Measurements from ENCODE around the gene ERCC5. TPM values are rescaled to one million over a fixed set of nuclear protein-coding genes. Genes with fewer than 3 reads are reported as not detected.

The ERCC5 gene
- total and polyA plus RNA-seq, 9 of the 15 experiments (the other 6 are each of a cell fraction or from before 2014, with no cell fraction given) = 7.4 to 43.1 (median 33.9) TPM

DNA sequence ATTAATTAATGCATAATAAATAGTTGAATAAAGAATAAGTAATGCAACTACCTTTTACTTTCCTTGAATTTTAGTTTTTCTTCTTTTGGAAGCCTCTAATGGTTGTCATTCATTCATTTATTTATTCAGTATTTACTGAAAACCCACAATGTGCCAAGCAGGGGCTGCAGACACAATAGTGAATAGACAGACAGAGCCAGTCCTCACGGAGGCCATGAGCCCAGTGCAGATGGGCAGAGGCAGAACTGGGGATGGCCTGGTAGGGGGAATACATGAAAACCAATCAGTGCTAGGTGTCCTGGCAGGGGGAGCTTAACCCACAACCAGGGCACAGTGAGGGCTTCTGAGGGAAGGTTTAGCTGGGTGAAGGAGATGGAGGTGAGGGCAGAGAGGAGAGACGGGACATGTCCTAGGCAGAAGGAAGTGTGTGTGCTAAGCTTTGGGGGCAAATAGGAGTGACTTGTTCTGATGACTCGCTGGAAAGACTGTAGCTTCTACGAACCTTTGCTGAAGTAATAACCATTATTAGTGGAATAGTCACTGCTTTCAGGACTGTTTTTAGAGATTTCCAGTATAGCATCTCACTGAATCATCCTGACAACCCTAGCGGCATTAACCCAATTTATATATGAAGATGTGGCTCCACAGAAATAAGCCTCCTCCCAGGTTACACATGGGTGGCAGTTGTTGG lies 55.9 kb downstream of the ERCC5 start:
- Histone ChIP-seq H3K27me3 (ENCODE audit: control insufficient read depth in 2 of 2, insufficient read depth in 2 of 2, low read length in 2 of 2) (no peaks in the 10 kb centered on the region), H3K27ac (ENCODE audit: extremely low read depth, low read depth, low read length) (no peak overlapping the region), H3K9me1 (ENCODE audit: control insufficient read depth, insufficient read depth, low read length) (no peaks in the 10 kb centered on the region), H3K36me3 (ENCODE audit: control insufficient read depth, insufficient read depth, low read length) (no peaks in the 10 kb centered on the region), H3K9me3 (replicated peaks; ENCODE audit: control insufficient read depth, insufficient read depth, low read depth, low read length) (no peaks in the 10 kb centered on the region), H3K79me2 (ENCODE audit: control insufficient read depth, insufficient read depth, low read length) (no peaks in the 10 kb centered on the region), H2AFZ (ENCODE audit: low read depth, low read length) (no peak overlapping the region), H3K4me3 (no peak overlapping the region), H4K20me1 (replicated peaks; ENCODE audit: control insufficient read depth, insufficient read depth, low read length) (no peaks in the 10 kb centered on the region), H3K4me2 (ENCODE audit: insufficient read depth, low read length) (no peak overlapping the region), H3K4me1 (replicated peaks in 1 of 2; ENCODE audit: control insufficient read depth in 2 of 2, insufficient read depth in 2 of 2, low read length in 2 of 2) (no peaks in the 10 kb centered on the region), H3K9ac (ENCODE audit: insufficient read depth in 1 of 2, low read depth in 2 of 2, low read length in 2 of 2) (no peak overlapping the region)
- in situ Hi-C loops (cut with MboI) (no loop called here), intact Hi-C loops (cut with micrococcal nuclease) (no loop called here)
- DNase-seq (ENCODE audit: extremely low read depth in 1 of 4, low spot score in 3 of 4) (no peak), FAIRE-seq (no peak), ATAC-seq (no peak)
- no TSS peak for BruUV-seq (replicated peaks)
- CTCF ChIA-PET (ENCODE audit: low intra/inter-chr PET ratio) = no interaction called here
- POLR2A ChIA-PET = no interaction called here
- 0% methylated on average over 5 of the region's 5 CpGs for WGBS (ENCODE audit: insufficient coverage, low coverage, missing lambda C conversion rate)
- TF ChIP-seq CLOCK (CRISPR knock-in tag; IDR thresholded peaks at IDR 0.05; ENCODE audit: borderline replicate concordance) = no peak
- no peak for TF ChIP-seq NR4A1 (CRISPR knock-in tag; IDR thresholded peaks at IDR 0.05)
- no peak for TF ChIP-seq NR4A1 (tag; IDR thresholded peaks at IDR 0.05)
- no peak for TF ChIP-seq ZHX1 (conservative IDR thresholded peaks at IDR 0.05; ENCODE audit: low read length)
- TF ChIP-seq DACH1 (IDR thresholded peaks at IDR 0.05; ENCODE audit: partially characterized antibody) = no peak
- TF ChIP-seq, protein P1, sequence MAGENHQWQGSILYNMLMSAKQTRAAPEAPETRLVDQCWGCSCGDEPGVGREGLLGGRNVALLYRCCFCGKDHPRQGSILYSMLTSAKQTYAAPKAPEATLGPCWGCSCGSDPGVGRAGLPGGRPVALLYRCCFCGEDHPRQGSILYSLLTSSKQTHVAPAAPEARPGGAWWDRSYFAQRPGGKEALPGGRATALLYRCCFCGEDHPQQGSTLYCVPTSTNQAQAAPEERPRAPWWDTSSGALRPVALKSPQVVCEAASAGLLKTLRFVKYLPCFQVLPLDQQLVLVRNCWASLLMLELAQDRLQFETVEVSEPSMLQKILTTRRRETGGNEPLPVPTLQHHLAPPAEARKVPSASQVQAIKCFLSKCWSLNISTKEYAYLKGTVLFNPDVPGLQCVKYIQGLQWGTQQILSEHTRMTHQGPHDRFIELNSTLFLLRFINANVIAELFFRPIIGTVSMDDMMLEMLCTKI (IDR thresholded peaks at IDR 0.05; ENCODE audit: partially characterized antibody) = no peak
- TF ChIP-seq, protein P2, sequence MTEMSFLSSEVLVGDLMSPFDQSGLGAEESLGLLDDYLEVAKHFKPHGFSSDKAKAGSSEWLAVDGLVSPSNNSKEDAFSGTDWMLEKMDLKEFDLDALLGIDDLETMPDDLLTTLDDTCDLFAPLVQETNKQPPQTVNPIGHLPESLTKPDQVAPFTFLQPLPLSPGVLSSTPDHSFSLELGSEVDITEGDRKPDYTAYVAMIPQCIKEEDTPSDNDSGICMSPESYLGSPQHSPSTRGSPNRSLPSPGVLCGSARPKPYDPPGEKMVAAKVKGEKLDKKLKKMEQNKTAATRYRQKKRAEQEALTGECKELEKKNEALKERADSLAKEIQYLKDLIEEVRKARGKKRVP (CRISPR knock-in tag; IDR thresholded peaks at IDR 0.05) = no peak
- TF ChIP-seq NFIX (CRISPR knock-in tag; IDR thresholded peaks at IDR 0.05; ENCODE audit: low read depth) = no peak
- TF ChIP-seq NCOA2 (IDR thresholded peaks at IDR 0.05; ENCODE audit: partially characterized antibody in 2 of 2) = no peak
- no peak for TF ChIP-seq EGR1 (conservative IDR thresholded peaks at IDR 0.05)
- TF ChIP-seq CC2D1A (IDR thresholded peaks at IDR 0.05) = no peak
- TF ChIP-seq XRCC5 (IDR thresholded peaks at IDR 0.05; ENCODE audit: low read depth, low read length) = no peak

Measured in K562 (cell line).